GM13977 (cell line): ENCODE results near the gene SLIT3.

ENCODE experiments used
- DNase-seq: peaks from one replicate; pipeline ENCODE4 v3.0.0; 2012; ENCODE audit warnings: low spot score
- CTCF ChIP-seq: IDR thresholded peaks from 2 replicates; pipeline ENCODE4 v1.5.1; 2012; ENCODE audit warnings: mild to moderate bottlenecking, control low read depth; ENCODE audit not compliant: insufficient read depth; ENCODE audit errors: extremely low read depth, missing control alignments
- in situ Hi-C: fragments of 300-500 bp; cut with MboI; formaldehyde crosslinking; loops from one replicate; pipeline ENCODE4 v1.12.0; 2022; ENCODE audit warnings: low sequenced_read_pairs, low pct_unique_long_range_greater_than_20kb, mixed read lengths, inconsistent platforms; ENCODE audit not compliant: unreplicated experiment

SLIT3 gene

DNA sequence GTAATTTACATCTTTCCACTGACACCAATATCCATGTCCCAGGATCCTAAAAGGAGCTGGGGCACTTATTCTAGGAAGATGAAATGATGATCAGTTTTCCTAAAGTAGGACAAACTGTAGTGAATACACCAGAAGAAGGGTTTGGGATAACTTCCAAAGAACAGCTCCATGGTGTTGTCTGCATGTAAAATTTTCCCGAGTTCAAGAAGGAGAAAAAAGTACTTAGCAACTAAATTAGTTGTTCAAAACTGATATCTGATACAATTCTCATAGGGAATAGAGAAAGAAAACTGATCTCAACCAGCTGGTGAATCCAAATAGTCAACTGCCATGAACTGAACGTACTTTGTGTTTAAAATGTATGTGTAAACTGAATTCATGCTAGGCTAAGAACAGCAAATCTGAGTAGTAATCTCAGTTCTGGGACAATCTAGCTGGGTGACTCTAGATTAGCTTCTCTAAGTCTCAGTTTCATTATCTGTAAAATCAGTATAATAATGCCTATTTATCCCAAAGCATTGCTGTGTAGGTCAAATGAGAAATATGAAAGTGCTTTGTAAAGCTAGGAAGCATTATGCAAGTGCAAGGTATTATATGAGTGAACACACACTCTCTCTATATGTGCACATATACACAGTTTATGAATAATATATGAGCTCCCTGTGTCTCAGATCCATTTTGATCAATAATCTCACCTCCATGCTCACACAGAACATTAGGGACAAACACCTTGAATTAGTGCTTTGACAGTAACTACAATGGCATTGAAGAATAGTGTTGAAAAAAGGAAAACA lies 357.7 kb downstream of the SLIT3 start:
- DNase-seq, result no peak
- in situ Hi-C loops, result no loop called here

GRCh38 chr5:168941901-168942300 lies 359.0 kb downstream of the SLIT3 start:
- no peak for TF ChIP-seq CTCF
- DNase-seq, result no peak
- in situ Hi-C loops, result no loop called here

More for the DNA sequence above, 357.7 kb downstream of the SLIT3 start:
- TF ChIP-seq CTCF, result no peak

DNA sequence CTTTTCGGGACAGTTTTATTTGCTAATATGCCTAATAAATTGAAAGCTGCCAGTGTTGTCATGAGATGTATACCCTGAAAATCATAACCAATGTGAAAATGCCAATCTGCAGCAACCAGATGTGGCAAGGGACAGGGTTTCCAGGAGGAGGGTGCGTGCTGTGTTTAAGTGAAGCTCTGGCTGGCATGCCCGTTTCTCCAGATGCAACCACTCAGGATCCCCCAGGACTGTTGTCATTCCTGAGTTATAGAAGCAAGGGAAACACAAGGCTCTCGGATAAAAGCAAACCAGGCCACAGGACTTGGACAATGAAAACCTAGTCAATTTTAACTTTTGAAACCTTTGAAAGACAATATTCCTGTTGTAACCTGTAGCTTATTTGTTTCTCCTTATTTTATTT lies 360.2 kb downstream of the SLIT3 start:
- in situ Hi-C loops, result no loop called here
- no peak for TF ChIP-seq CTCF

GRCh38 chr5:168939887-168940544 lies 360.9 kb downstream of the SLIT3 start:
- no peak for DNase-seq
- in situ Hi-C loops, result no loop called here
- TF ChIP-seq CTCF, result no peak

More for the DNA sequence above, 360.2 kb downstream of the SLIT3 start:
- DNase-seq, result no peak

DNA sequence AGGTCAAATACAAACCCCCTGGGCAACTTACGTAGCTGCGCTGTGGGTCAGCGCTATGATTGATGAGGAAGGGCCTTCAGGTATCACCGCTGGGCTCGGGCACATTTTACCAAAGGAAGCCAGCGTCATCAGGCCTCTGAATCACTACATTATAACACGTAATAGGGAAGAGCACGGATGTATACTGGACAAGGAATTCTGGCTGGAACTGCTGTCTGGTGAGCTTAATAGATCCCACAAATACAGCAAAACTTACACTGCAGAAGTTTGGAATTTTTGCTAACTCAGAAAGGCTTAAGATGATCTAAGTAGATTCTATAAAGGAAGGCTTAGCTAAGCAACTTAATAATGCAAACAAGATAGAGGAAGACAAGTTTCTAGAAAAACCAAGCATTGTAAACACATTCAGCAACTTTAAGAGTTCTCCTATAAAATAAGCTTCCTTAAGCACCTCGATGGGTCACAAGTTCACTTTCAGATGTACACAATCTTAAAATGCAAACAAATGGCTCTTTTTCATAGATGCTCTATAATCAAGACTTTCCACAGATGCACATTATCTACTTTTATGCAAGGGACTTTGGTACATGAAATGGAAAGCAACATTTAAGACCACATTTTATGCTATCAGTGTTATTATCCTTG lies 361.7 kb downstream of the SLIT3 start:
- no peak for TF ChIP-seq CTCF
- in situ Hi-C loops, result no loop called here
- DNase-seq, result no peak

- TF ChIP-seq CTCF, result no peak
- in situ Hi-C loops, result no loop called here
- DNase-seq, result no peak
Measured at GRCh38 chr5:168936511-168936910, 364.4 kb downstream of the SLIT3 start.
